ENCODE data around the gene SNX20. TPM values are rescaled to one million over a fixed set of nuclear protein-coding genes. Genes with fewer than 3 reads are reported as not detected.

SNX20 gene
- total and polyA plus RNA-seq, 10 of the 15 experiments (the other 5 are each of a cell fraction or from before 2014, with no cell fraction given), result 4.6 to 30.8 (median 21.9) TPM

DNA sequence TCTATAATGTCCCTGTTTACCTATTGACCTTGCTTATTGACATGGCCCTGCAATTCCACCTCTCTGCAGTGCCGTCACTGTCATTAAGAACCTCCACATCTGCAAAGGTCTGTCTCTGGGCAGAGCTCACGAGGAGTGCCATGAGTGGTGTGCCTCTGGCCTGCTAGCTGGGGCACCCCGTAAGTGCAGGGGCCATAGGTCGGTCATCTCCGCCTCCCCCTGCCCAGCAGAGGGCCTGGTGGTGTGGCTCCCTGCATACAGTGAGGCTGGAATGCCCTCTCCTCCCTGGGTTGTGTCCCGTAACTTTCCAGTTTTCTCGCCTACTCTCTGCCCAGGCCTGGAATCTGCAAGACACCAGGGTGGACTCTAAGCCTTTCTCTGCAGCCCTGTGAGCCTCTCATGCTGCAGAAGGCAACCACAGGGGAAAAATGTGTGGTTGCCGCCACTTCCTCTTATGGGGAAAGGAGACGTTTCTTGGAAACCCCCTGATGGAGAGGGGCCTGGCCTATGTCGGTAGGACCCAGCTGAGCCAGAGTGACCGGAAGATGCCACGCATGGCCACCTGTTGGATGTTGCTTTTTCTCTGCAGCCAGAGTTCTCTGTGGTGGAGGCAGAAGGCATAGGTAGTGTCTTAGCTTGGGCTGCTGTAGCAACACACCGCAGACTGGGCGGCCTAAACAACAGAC lies 2.7 kb upstream of the SNX20 start (continued):
- TF ChIP-seq, protein P1, sequence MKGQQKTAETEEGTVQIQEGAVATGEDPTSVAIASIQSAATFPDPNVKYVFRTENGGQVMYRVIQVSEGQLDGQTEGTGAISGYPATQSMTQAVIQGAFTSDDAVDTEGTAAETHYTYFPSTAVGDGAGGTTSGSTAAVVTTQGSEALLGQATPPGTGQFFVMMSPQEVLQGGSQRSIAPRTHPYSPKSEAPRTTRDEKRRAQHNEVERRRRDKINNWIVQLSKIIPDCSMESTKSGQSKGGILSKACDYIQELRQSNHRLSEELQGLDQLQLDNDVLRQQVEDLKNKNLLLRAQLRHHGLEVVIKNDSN (IDR thresholded peaks at IDR 0.05; ENCODE audit: borderline replicate concordance, extremely low read length, insufficient read depth, low read depth, low read length), result no peak
- TF ChIP-seq RUNX3 (IDR thresholded peaks at IDR 0.05; ENCODE audit: low read length), result peak; percentile 99
- no peak; the same call in 1 of the 2 replicates for TF ChIP-seq RAD51 (IDR thresholded peaks at IDR 0.05)
- TF ChIP-seq SRF (IDR thresholded peaks at IDR 0.05; ENCODE audit: low read depth in 2 of 2, low read length in 2 of 2), result peak in 1 of 2 experiments; percentile 63; a peak in 2 of 4 replicates
- peak; percentile 48; the same call in 1 of the 2 replicates for TF ChIP-seq IRF4 (IDR thresholded peaks at IDR 0.05; ENCODE audit: low read depth, low read length)
- TF ChIP-seq SIX5 (IDR thresholded peaks at IDR 0.05; ENCODE audit: low read depth, low read length, severe bottlenecking), result no peak
- no peak for TF ChIP-seq HCFC1 (IDR thresholded peaks at IDR 0.05; ENCODE audit: low read length)
- TF ChIP-seq RAD21 (IDR thresholded peaks at IDR 0.05; ENCODE audit: insufficient read depth, low read depth, low read length), result no peak; the same call in 1 of the 2 replicates
- peak; percentile 95 for TF ChIP-seq PAX5 (IDR thresholded peaks at IDR 0.05; ENCODE audit: borderline replicate concordance, low read depth, low read length)
- no peak for TF ChIP-seq SMC3 (IDR thresholded peaks at IDR 0.05; ENCODE audit: borderline replicate concordance, low read length)
- TF ChIP-seq, protein P2, sequence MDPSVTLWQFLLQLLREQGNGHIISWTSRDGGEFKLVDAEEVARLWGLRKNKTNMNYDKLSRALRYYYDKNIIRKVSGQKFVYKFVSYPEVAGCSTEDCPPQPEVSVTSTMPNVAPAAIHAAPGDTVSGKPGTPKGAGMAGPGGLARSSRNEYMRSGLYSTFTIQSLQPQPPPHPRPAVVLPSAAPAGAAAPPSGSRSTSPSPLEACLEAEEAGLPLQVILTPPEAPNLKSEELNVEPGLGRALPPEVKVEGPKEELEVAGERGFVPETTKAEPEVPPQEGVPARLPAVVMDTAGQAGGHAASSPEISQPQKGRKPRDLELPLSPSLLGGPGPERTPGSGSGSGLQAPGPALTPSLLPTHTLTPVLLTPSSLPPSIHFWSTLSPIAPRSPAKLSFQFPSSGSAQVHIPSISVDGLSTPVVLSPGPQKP (IDR thresholded peaks at IDR 0.05; ENCODE audit: low read depth, low read length), result peak; percentile 75; the same call in 1 of the 2 replicates
- TF ChIP-seq POLR2AphosphoS2 (IDR thresholded peaks at IDR 0.05; ENCODE audit: low read depth, low read length), result no peak
- peak; percentile 25; the same call in 1 of the 2 replicates for TF ChIP-seq JUND (IDR thresholded peaks at IDR 0.05; ENCODE audit: low read depth, low read length)
- TF ChIP-seq TBL1XR1 (IDR thresholded peaks at IDR 0.05; ENCODE audit: low read depth, low read length), result peak; percentile 89
- TF ChIP-seq STAT1 (conservative IDR thresholded peaks at IDR 0.05), result no peak
- peak; percentile 64; the same call in 1 of the 2 replicates for TF ChIP-seq YY1 (IDR thresholded peaks at IDR 0.05; ENCODE audit: low read depth, low read length)
- TF ChIP-seq, protein P3, sequence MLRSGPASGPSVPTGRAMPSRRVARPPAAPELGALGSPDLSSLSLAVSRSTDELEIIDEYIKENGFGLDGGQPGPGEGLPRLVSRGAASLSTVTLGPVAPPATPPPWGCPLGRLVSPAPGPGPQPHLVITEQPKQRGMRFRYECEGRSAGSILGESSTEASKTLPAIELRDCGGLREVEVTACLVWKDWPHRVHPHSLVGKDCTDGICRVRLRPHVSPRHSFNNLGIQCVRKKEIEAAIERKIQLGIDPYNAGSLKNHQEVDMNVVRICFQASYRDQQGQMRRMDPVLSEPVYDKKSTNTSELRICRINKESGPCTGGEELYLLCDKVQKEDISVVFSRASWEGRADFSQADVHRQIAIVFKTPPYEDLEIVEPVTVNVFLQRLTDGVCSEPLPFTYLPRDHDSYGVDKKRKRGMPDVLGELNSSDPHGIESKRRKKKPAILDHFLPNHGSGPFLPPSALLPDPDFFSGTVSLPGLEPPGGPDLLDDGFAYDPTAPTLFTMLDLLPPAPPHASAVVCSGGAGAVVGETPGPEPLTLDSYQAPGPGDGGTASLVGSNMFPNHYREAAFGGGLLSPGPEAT (IDR thresholded peaks at IDR 0.05; ENCODE audit: low read depth), result peak; percentile 99
- TF ChIP-seq EGR1 (IDR thresholded peaks at IDR 0.05; ENCODE audit: borderline replicate concordance in 1 of 2, low read depth in 2 of 2, low read length in 2 of 2), result no peak
- TF ChIP-seq, protein P4, sequence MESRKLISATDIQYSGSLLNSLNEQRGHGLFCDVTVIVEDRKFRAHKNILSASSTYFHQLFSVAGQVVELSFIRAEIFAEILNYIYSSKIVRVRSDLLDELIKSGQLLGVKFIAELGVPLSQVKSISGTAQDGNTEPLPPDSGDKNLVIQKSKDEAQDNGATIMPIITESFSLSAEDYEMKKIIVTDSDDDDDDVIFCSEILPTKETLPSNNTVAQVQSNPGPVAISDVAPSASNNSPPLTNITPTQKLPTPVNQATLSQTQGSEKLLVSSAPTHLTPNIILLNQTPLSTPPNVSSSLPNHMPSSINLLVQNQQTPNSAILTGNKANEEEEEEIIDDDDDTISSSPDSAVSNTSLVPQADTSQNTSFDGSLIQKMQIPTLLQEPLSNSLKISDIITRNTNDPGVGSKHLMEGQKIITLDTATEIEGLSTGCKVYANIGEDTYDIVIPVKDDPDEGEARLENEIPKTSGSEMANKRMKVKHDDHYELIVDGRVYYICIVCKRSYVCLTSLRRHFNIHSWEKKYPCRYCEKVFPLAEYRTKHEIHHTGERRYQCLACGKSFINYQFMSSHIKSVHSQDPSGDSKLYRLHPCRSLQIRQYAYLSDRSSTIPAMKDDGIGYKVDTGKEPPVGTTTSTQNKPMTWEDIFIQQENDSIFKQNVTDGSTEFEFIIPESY (IDR thresholded peaks at IDR 0.05), result no peak
- TF ChIP-seq, protein P5, sequence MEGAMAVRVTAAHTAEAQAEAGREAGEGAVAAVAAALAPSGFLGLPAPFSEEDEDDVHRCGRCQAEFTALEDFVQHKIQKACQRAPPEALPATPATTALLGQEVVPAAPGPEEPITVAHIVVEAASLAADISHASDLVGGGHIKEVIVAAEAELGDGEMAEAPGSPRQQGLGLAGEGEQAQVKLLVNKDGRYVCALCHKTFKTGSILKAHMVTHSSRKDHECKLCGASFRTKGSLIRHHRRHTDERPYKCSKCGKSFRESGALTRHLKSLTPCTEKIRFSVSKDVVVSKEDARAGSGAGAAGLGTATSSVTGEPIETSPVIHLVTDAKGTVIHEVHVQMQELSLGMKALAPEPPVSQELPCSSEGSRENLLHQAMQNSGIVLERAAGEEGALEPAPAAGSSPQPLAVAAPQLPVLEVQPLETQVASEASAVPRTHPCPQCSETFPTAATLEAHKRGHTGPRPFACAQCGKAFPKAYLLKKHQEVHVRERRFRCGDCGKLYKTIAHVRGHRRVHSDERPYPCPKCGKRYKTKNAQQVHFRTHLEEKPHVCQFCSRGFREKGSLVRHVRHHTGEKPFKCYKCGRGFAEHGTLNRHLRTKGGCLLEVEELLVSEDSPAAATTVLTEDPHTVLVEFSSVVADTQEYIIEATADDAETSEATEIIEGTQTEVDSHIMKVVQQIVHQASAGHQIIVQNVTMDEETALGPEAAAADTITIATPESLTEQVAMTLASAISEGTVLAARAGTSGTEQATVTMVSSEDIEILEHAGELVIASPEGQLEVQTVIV (IDR thresholded peaks at IDR 0.05; ENCODE audit: borderline replicate concordance, partially characterized antibody), result peak; percentile 27
- TF ChIP-seq SP1 (IDR thresholded peaks at IDR 0.05; ENCODE audit: low read depth, low read length), result peak; percentile 71
- 0 out of 2 replicates have a peak, but pooled peaks have one; percentile 56 for TF ChIP-seq TAF1 (IDR thresholded peaks at IDR 0.05; ENCODE audit: borderline replicate concordance, low read depth, low read length)

Data from GM12878 (cell line).